ENCODE data around the gene TLCD1. TPM values are rescaled to one million over a fixed set of nuclear protein-coding genes. Genes with fewer than 3 reads are reported as not detected.

TLCD1 gene
- total and polyA plus RNA-seq, 2 of the 8 experiments (the other 6 are each of a cell fraction or from before 2014, with no cell fraction given): 40.7 to 128 TPM

DNA sequence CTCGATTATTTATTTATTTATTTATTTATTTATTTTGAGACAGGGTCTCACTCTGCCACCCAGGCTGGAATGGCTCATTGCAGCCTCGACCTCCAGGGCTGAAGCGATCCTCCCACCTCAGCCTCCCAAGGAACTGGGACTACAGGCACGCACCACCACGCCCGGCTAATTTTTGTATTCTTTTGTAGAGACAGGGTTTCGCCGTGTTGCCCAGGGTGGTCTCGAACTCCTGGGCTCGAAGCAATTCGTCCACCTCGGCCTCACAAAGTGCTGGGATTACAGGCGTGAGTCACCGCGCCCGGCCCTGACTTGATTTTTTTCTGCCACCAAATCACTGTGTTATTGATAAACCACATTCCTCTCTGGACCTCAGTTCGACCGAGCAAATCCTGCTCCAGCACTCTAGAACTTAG, 7.0 kb downstream of the TLCD1 start:
- Histone ChIP-seq H2AFZ (ENCODE audit: low read length) (no peak overlapping the region), H3K36me3 (ENCODE audit: control insufficient read depth in 2 of 4, insufficient read depth in 4 of 4, low read length in 3 of 4) (peaks cover 27 to 54% (median 42%) of the 10 kb centered on the region in 4 experiments), H4K20me1 (replicated peaks in 1 of 2; ENCODE audit: control insufficient read depth in 1 of 2, insufficient read depth in 2 of 2, low read length in 2 of 2) (peaks cover 6 to 24% of the 10 kb centered on the region in 2 experiments), H3K23me2 (ENCODE audit: low read depth, low read length) (peaks cover 19% of the 10 kb centered on the region), H4K8ac (ENCODE audit: extremely low read depth, insufficient read depth, low read length) (no peak overlapping the region), H3K4me2 (ENCODE audit: insufficient read depth in 1 of 2, low read depth in 2 of 2, low read length in 2 of 2) (peak overlapping the region; percentile 87 to 99), H2BK20ac (ENCODE audit: low read length) (no peak overlapping the region), H2BK120ac (replicated peaks; ENCODE audit: low read depth, low read length) (peak overlapping the region; percentile 67), H4K5ac (ENCODE audit: insufficient read length, low read depth, low read length) (peak overlapping the region; percentile 66), H3K9me3 (ENCODE audit: insufficient read depth in 2 of 2, low read depth in 1 of 2, low read length in 1 of 2) (no peaks in the 10 kb centered on the region), H3K23ac (ENCODE audit: insufficient read length) (no peak overlapping the region), H3K27ac (ENCODE audit: low read depth, low read length) (peak overlapping the region; percentile 46; the same call in 1 of the 2 replicates), H2BK12ac (ENCODE audit: low read depth, low read length) (peak overlapping the region; percentile 75; the same call in 1 of the 2 replicates), H3K9ac (replicated peaks in 1 of 4; ENCODE audit: extremely low read depth in 1 of 4, low read depth in 3 of 4, low read length in 3 of 4) (peak overlapping the region in 3 of 4 experiments; percentile 34 to 71 (median 70); a peak in 4 of 7 replicates), H3K14ac (ENCODE audit: insufficient read length) (no peak overlapping the region), H3K27me3 (replicated peaks in 1 of 4; ENCODE audit: control insufficient read depth in 3 of 4, extremely low read depth in 1 of 4, insufficient read depth in 3 of 4, low read length in 3 of 4) (no peaks in the 10 kb centered on the region), H2BK5ac (ENCODE audit: low read depth, low read length) (peak overlapping the region; percentile 99), H3K4me3 (ENCODE audit: extremely low read depth in 1 of 4, insufficient read depth in 2 of 4, low read depth in 3 of 4, low read length in 4 of 4) (peak overlapping the region; percentile 95 to 100 (median 98)), H3K4me1 (replicated peaks in 1 of 4; ENCODE audit: control insufficient read depth in 3 of 4, insufficient read depth in 4 of 4, low read length in 3 of 4) (peaks cover 3 to 12% (median 6%) of the 10 kb centered on the region in 4 experiments), H3K4ac (replicated peaks; ENCODE audit: insufficient read length, low read depth, low read length) (peak overlapping the region; percentile 63), H3K56ac (replicated peaks; ENCODE audit: insufficient read length, low read depth, low read length) (peak overlapping the region; percentile 43), H4K91ac (replicated peaks; ENCODE audit: insufficient read length, low read length) (peak overlapping the region; percentile 61), H3K79me1 (ENCODE audit: low read depth, low read length) (peaks cover 13% of the 10 kb centered on the region; the same call in 1 of the 2 replicates), H3K79me2 (ENCODE audit: control insufficient read depth in 1 of 2, insufficient read depth in 2 of 2, low read length in 2 of 2) (peaks cover 8 to 53% of the 10 kb centered on the region in 2 experiments), H2BK15ac (ENCODE audit: low read length) (no peak overlapping the region; the same call in 1 of the 2 replicates), H2AK5ac (ENCODE audit: low read depth, low read length) (0 out of 2 replicates have a peak overlapping the region, but pooled peaks have one; percentile 46), H3K18ac (ENCODE audit: extremely low read depth, low read length) (peak overlapping the region; percentile 99)
- 17% methylated on average over 18 of the region's 18 CpGs; no CpG with 5 or more reads in 1 of the 2 experiments for whole genome bisulfite sequencing, 2 experiments (ENCODE audit: extremely low coverage in 1 of 2, insufficient coverage in 1 of 2, insufficient read length in 1 of 2, insufficient replicate concordance in 2 of 2, low coverage in 1 of 2, low lambda C conversion rate in 2 of 2, missing lambda C conversion rate in 1 of 2)
- FAIRE-seq (no peak), DNase-seq (ENCODE audit: low read depth in 1 of 2, low spot score in 2 of 2) (no peak)
- CTCF ChIA-PET (ENCODE audit: partially characterized antibody): interaction anchor here (0.8 to 16.9 kb wide), 9 partner anchors 8 to 235 kb away, joined by 3 to 316 read pairs (median 4); partner anchors contain the start of genes PROCA1 and TRAF4
- POLR2A ChIA-PET (ENCODE audit: partially characterized antibody): interaction anchor here (0.6 to 17.6 kb wide), 37 partner anchors 7 to 791 kb away, joined by 3 to 813 read pairs (median 6); partner anchors contain the start of genes BLTP2, DHRS13, ERAL1 and FLOT2
- TF ChIP-seq POLR2A (IDR thresholded peaks at IDR 0.05; ENCODE audit: control extremely low read depth in 1 of 2, low read depth in 2 of 2, low read length in 2 of 2) (0 out of 3 replicates have a peak, but pooled peaks of 1 of the 2 experiments have one; percentile 13), EP300 (IDR thresholded peaks at IDR 0.05; ENCODE audit: borderline replicate concordance in 1 of 2, low read depth in 2 of 2, low read length in 2 of 2) (no peak), PHF8 (conservative IDR thresholded peaks at IDR 0.05; ENCODE audit: low read depth, low read length) (0 out of 2 replicates have a peak, but pooled peaks have one; percentile 30), SIRT6 (IDR thresholded peaks at IDR 0.05; ENCODE audit: low read length) (no peak), SIN3A (conservative IDR thresholded peaks at IDR 0.05 in 1 of 2, IDR thresholded peaks at IDR 0.05 in 1 of 2; ENCODE audit: low read depth in 1 of 2, low read length in 2 of 2) (no peak)
